KOPT-K1 (cell line): Measurements from ENCODE around the gene CHST15.

Experiments
- H3K27ac ChIP-seq: fragments of 200-600 bp; sonication (generic); 2 replicates; pipeline ENCODE4 v1.5.1; 2016; ENCODE audit warnings: antibody characterized with exemption, mild to moderate bottlenecking, low read depth, low read length; ENCODE audit not compliant: poor library complexity, severe bottlenecking
- H3K36me3 ChIP-seq: fragments of 200-600 bp; sonication (generic); 2 replicates; pipeline ENCODE4 v1.5.1; 2017; ENCODE audit warnings: antibody characterized with exemption, mild to moderate bottlenecking, low read length, moderate library complexity; ENCODE audit not compliant: insufficient read depth
- H3K9me3 ChIP-seq: fragments of 200-600 bp; sonication (generic); 2 replicates; pipeline ENCODE4 v1.5.1; 2017; ENCODE audit warnings: antibody characterized with exemption, low read length, mild to moderate bottlenecking; ENCODE audit not compliant: insufficient read depth, poor library complexity, severe bottlenecking

The CHST15 gene

GRCh38 chr10:124032971-124033886 is 60.2 kb downstream of the CHST15 start:
- H3K9me3 ChIP-seq, result no peaks in the 10 kb centered on the region
- H3K27ac ChIP-seq, result no peak overlapping the region
- H3K36me3 ChIP-seq, result no peaks in the 10 kb centered on the region

- no peak overlapping the region for H3K27ac ChIP-seq
- H3K9me3 ChIP-seq, result no peaks in the 10 kb centered on the region
- H3K36me3 ChIP-seq, result no peaks in the 10 kb centered on the region
Observed at GRCh38 chr10:124032087-124032935, 61.1 kb downstream of the CHST15 start.

- no peaks in the 10 kb centered on the region for H3K36me3 ChIP-seq
Observed at GRCh38 chr10:124030492-124031110, 62.8 kb downstream of the CHST15 start.

GRCh38 chr10:124030061-124030460 is 63.3 kb downstream of the CHST15 start:
- Histone ChIP-seq H3K27ac (no peak overlapping the region), H3K36me3 (no peaks in the 10 kb centered on the region), H3K9me3 (no peaks in the 10 kb centered on the region)

More at GRCh38 chr10:124030492-124031110, 62.8 kb downstream of the CHST15 start:
- Histone ChIP-seq H3K27ac (no peak overlapping the region), H3K9me3 (no peaks in the 10 kb centered on the region)

GRCh38 chr10:124029559-124029958 is 63.8 kb downstream of the CHST15 start:
- no peaks in the 10 kb centered on the region for H3K9me3 ChIP-seq
- H3K36me3 ChIP-seq, result no peaks in the 10 kb centered on the region
- no peak overlapping the region for H3K27ac ChIP-seq

- H3K27ac ChIP-seq, result no peak overlapping the region
- H3K9me3 ChIP-seq, result no peaks in the 10 kb centered on the region
- H3K36me3 ChIP-seq, result no peaks in the 10 kb centered on the region
Observed at GRCh38 chr10:124028700-124029480, 64.5 kb downstream of the CHST15 start.

- Histone ChIP-seq H3K9me3 (no peaks in the 10 kb centered on the region), H3K36me3 (no peaks in the 10 kb centered on the region), H3K27ac (no peak overlapping the region)
Observed at GRCh38 chr10:124027651-124028050, 65.7 kb downstream of the CHST15 start.

GRCh38 chr10:124027031-124027611 is 66.3 kb downstream of the CHST15 start:
- no peaks in the 10 kb centered on the region for H3K9me3 ChIP-seq
- H3K36me3 ChIP-seq, result no peaks in the 10 kb centered on the region
- H3K27ac ChIP-seq, result no peak overlapping the region

- H3K27ac ChIP-seq, result no peak overlapping the region
- H3K9me3 ChIP-seq, result no peaks in the 10 kb centered on the region
- H3K36me3 ChIP-seq, result no peaks in the 10 kb centered on the region
Observed at GRCh38 chr10:124026589-124026939, 66.8 kb downstream of the CHST15 start.

- Histone ChIP-seq H3K27ac (peak overlapping the region; percentile 33), H3K36me3 (no peaks in the 10 kb centered on the region), H3K9me3 (no peaks in the 10 kb centered on the region)
Observed at GRCh38 chr10:124025660-124026588, 67.5 kb downstream of the CHST15 start.

- no peaks in the 10 kb centered on the region for H3K36me3 ChIP-seq
- no peaks in the 10 kb centered on the region for H3K9me3 ChIP-seq
- peak overlapping the region; percentile 33 for H3K27ac ChIP-seq
Observed at GRCh38 chr10:124025152-124025551, 68.2 kb downstream of the CHST15 start.

GRCh38 chr10:124022066-124022465 is 71.3 kb downstream of the CHST15 start:
- Histone ChIP-seq H3K36me3 (no peaks in the 10 kb centered on the region), H3K9me3 (no peaks in the 10 kb centered on the region), H3K27ac (no peak overlapping the region)

- no peaks in the 10 kb centered on the region for H3K36me3 ChIP-seq
- no peak overlapping the region for H3K27ac ChIP-seq
- no peaks in the 10 kb centered on the region for H3K9me3 ChIP-seq
Observed at GRCh38 chr10:124020981-124021815, 72.2 kb downstream of the CHST15 start.
